Endothelial cell of umbilical vein (primary cell): Measurements from ENCODE around the gene TAS2R38. TPM values are rescaled to one million over a fixed set of nuclear protein-coding genes. Genes with fewer than 3 reads are reported as not detected.

Experiments
- BruUV-seq: library from RNA; stranded (reverse); fragments of 400-500 nt; replicated peaks from 2 replicates; lab custom pipeline; 2021; lab: Mats Ljungman, UMichigan
- CTCF ChIA-PET: fragments of 300-600, 350-600 bp; sonication (Branson Sonifier 250); formaldehyde crosslinking; loops from one replicate; lab custom pipeline; 2021; ENCODE audit warnings: antibody characterized with exemption, inconsistent platforms; lab: Charles Lee
- POLR2A ChIA-PET: fragments of 300-600, 350-600 bp; sonication (Branson Sonifier 250); formaldehyde crosslinking; loops from one replicate; lab custom pipeline; 2021; ENCODE audit warnings: antibody characterized with exemption, inconsistent platforms; lab: Charles Lee
- DNase-seq: peaks from one replicate; pipeline ENCODE4 v3.0.0-alpha.2; 2011; ENCODE audit warnings: low read depth, low spot score
- FAIRE-seq: peaks from 2 replicates; lab custom pipeline; 2011; peaks lifted over from hg19 to GRCh38; lab: Jason Lieb, UNC
- H2AFZ ChIP-seq: 2 replicates; pipeline ENCODE4 v1.6.0; 2012; ENCODE audit warnings: low read depth, low read length, control low read depth, inconsistent platforms
- H3K27ac ChIP-seq: 2 replicates; pipeline ENCODE4 v1.5.1; 2011; ENCODE audit warnings: low read depth, mild to moderate bottlenecking, control low read depth, low read length, moderate library complexity; ENCODE audit not compliant: insufficient read depth
- H3K27me3 ChIP-seq, 2 experiments: 2 replicates each; pipeline versions ENCODE4 v1.6.0 to v1.6.1; 2011; ENCODE audit warnings: low read length in 2 of 2, mixed read lengths in 1 of 2; ENCODE audit not compliant: control insufficient read depth in 2 of 2, insufficient read depth in 2 of 2
- H3K36me3 ChIP-seq, 2 experiments: 2 replicates in 1 of 2; 3 replicates in 1 of 2; pipeline ENCODE4 v1.5.1; 2011; ENCODE audit warnings: low read length in 2 of 2, mild to moderate bottlenecking in 1 of 2, moderate library complexity in 1 of 2; ENCODE audit not compliant: control insufficient read depth in 2 of 2, insufficient read depth in 2 of 2; ENCODE audit errors: extremely low read depth in 1 of 2
- H3K4me1 ChIP-seq: 3 replicates; pipeline ENCODE4 v1.5.1; 2011; ENCODE audit warnings: mild to moderate bottlenecking, low read length; ENCODE audit not compliant: control insufficient read depth, insufficient read depth; ENCODE audit errors: extremely low read depth
- H3K4me2 ChIP-seq: 2 replicates; pipeline ENCODE4 v1.6.1; 2011; ENCODE audit warnings: low read length, control low read depth, mixed read lengths; ENCODE audit not compliant: insufficient read depth
- H3K4me3 ChIP-seq, 3 experiments: fragments of 200-600 bp in 1 of 3; sonication (generic), shearing (Covaris generic) in 1 of 3; replicated peaks in 1 of 3; 2 replicates each; pipeline ENCODE4 v1.5.1; 2011 to 2016; ENCODE audit warnings: control low read depth in 3 of 3, low read length in 3 of 3, mild to moderate bottlenecking in 2 of 3, inconsistent platforms in 1 of 3, low read depth in 1 of 3, moderate library complexity in 1 of 3; ENCODE audit not compliant: insufficient read depth in 1 of 3
- H3K79me2 ChIP-seq: 2 replicates; pipeline ENCODE4 v1.6.0; 2012; ENCODE audit warnings: low read length, inconsistent platforms; ENCODE audit not compliant: control insufficient read depth, insufficient read depth
- H3K9ac ChIP-seq: replicated peaks from 2 replicates; pipeline ENCODE3; 2011; ENCODE audit warnings: low read length, control low read depth; ENCODE audit not compliant: insufficient read depth; ENCODE audit errors: extremely low read depth
- H3K9me1 ChIP-seq: replicated peaks from 3 replicates; pipeline ENCODE4 v1.6.0; 2011; ENCODE audit warnings: mild to moderate bottlenecking, low read length; ENCODE audit not compliant: control insufficient read depth, insufficient read depth; ENCODE audit errors: extremely low read depth
- H3K9me3 ChIP-seq: replicated peaks from 2 replicates; pipeline ENCODE4 v1.5.1; 2012; ENCODE audit warnings: low read length, inconsistent platforms; ENCODE audit not compliant: control insufficient read depth, insufficient read depth
- H4K20me1 ChIP-seq: replicated peaks from 2 replicates; pipeline ENCODE3; 2011; ENCODE audit warnings: mild to moderate bottlenecking, low read length; ENCODE audit not compliant: control insufficient read depth, insufficient read depth; ENCODE audit errors: extremely low read depth
- EZH2 ChIP-seq: IDR thresholded peaks from 2 replicates; pipeline ENCODE4 v1.6.1; 2012; ENCODE audit warnings: borderline replicate concordance, low read depth, mild to moderate bottlenecking, moderate library complexity, low read length, inconsistent platforms; ENCODE audit not compliant: severe bottlenecking
- FOS ChIP-seq: IDR thresholded peaks from 2 replicates; pipeline ENCODE4 v1.6.1; 2011; ENCODE audit warnings: mild to moderate bottlenecking, low read length, moderate library complexity, borderline replicate concordance; ENCODE audit not compliant: insufficient read depth
- GATA2 ChIP-seq: IDR thresholded peaks from 2 replicates; pipeline ENCODE4 v1.7.0; 2011; ENCODE audit warnings: low read depth, mild to moderate bottlenecking, moderate library complexity, mixed read lengths, low read length; ENCODE audit not compliant: insufficient read length, insufficient read depth
- JUN ChIP-seq: IDR thresholded peaks from 2 replicates; pipeline ENCODE4 v1.6.1; 2011; ENCODE audit warnings: borderline replicate concordance, low read depth; ENCODE audit not compliant: insufficient read length, insufficient read depth
- MAX ChIP-seq: IDR thresholded peaks from 2 replicates; pipeline ENCODE4 v1.6.1; 2011; ENCODE audit not compliant: insufficient read depth, insufficient read length
- POLR2AphosphoS5 ChIP-seq: IDR thresholded peaks from 2 replicates; pipeline ENCODE4 v1.6.1; 2012; ENCODE audit warnings: low read depth, mild to moderate bottlenecking, control low read depth, low read length, moderate library complexity; ENCODE audit not compliant: insufficient read depth
- dilution Hi-C: fragments of 300-500 bp; cut with MboI; formaldehyde crosslinking; loops from one replicate; pipeline ENCODE4 v1.15.0; 2019; ENCODE audit warnings: low sequenced_read_pairs; ENCODE audit not compliant: extremely low pct_ligation_motif_present
- intact Hi-C: fragments of 100-400 bp; cut with micrococcal nuclease; formaldehyde crosslinking; loops from one replicate; pipeline ENCODE4 v1.10.0; 2022
- polyA plus RNA-seq, 4 experiments: library from polyadenylated mRNA; depleted of rRNA in 3 of 4; stranded (reverse) in 3 of 4; unstranded in 1 of 4; fragments of >200 nt; gene quantifications; 2 replicates each; pipeline versions ENCODE4 v1.2.1 to v1.2.3, GENCODE V29; 2011 to 2012; ENCODE audit warnings: missing spikeins in 1 of 4
- total RNA-seq: library from RNA; stranded (reverse); gene quantifications from 2 replicates; pipeline ENCODE4 v1.2.3, GENCODE V29; 2021
- TF ChIP-seq, protein P1 (sequence below), 2 donors: IDR thresholded peaks; 1 replicate in 1 of 2; 2 replicates in 1 of 2; pipeline ENCODE4 v1.5.1; 2011; ENCODE audit warnings: low read length in 2 of 2, mild to moderate bottlenecking in 2 of 2, moderate library complexity in 2 of 2, control low read depth in 1 of 2, inconsistent platforms in 1 of 2, low read depth in 1 of 2; ENCODE audit not compliant: insufficient read depth in 1 of 2; ENCODE audit errors: extremely low read depth in 1 of 2

The TAS2R38 gene
- total and polyA plus RNA-seq, 2 donors (not counting 3 experiments of a cell fraction or from before 2014, with no cell fraction given) = not detected

DNA sequence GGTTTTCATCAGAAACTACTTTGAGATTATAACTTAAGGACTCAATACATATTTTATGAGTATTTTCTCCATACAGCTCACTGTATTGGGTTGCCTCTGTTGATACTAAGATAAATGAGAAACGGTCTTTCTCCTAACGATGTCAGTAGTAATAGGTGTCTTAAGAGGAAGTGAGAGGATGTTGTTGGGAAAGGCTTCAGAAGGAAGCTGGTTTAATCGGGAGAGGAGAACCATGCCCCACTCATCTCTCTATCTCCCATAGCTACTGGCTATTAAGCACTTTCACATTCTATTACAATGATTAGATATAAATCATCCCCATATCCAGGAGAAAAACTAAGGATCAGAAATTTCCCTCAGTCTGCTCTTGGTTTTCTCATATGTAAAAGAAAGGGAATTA lies 28.8 kb downstream of the TAS2R38 start:
- Histone ChIP-seq H3K4me2 (no peak overlapping the region), H3K27ac (no peak overlapping the region), H3K4me3 (no peak overlapping the region), H4K20me1 (no peaks in the 10 kb centered on the region), H3K9me1 (no peaks in the 10 kb centered on the region), H3K9me3 (peaks cover 2% of the 10 kb centered on the region), H3K79me2 (no peaks in the 10 kb centered on the region), H3K36me3 (no peaks in the 10 kb centered on the region), H3K9ac (no peak overlapping the region), H3K27me3 (no peaks in the 10 kb centered on the region), H3K4me1 (no peaks in the 10 kb centered on the region), H2AFZ (no peak overlapping the region)
- DNase-seq (no peak), FAIRE-seq (no peak)
- dilution Hi-C loops = no loop called here
- CTCF ChIA-PET = no interaction called here
- POLR2A ChIA-PET = no interaction called here
- TF ChIP-seq GATA2 (no peak), MAX (no peak), FOS (no peak), POLR2AphosphoS5 (no peak), EZH2 (no peak), JUN (no peak)
- TF ChIP-seq, protein P1, sequence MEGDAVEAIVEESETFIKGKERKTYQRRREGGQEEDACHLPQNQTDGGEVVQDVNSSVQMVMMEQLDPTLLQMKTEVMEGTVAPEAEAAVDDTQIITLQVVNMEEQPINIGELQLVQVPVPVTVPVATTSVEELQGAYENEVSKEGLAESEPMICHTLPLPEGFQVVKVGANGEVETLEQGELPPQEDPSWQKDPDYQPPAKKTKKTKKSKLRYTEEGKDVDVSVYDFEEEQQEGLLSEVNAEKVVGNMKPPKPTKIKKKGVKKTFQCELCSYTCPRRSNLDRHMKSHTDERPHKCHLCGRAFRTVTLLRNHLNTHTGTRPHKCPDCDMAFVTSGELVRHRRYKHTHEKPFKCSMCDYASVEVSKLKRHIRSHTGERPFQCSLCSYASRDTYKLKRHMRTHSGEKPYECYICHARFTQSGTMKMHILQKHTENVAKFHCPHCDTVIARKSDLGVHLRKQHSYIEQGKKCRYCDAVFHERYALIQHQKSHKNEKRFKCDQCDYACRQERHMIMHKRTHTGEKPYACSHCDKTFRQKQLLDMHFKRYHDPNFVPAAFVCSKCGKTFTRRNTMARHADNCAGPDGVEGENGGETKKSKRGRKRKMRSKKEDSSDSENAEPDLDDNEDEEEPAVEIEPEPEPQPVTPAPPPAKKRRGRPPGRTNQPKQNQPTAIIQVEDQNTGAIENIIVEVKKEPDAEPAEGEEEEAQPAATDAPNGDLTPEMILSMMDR (IDR thresholded peaks at IDR 0.05; ENCODE audit: extremely low read depth in 1 of 2, insufficient read depth in 1 of 2, low read depth in 1 of 2, low read length in 2 of 2) = no peak
- BruUV-seq = no TSS peak
- intact Hi-C loops = no loop called here
